ENCODE data around the gene MCOLN1.
"Not testable (repeated sequence)": the region's sequence is repeated elsewhere in the genome, so short reads cannot be mapped to it uniquely, and the experiment has no call there.

The MCOLN1 gene

GRCh38 chr19:7527516-7528191 is 5.2 kb downstream of the MCOLN1 start:
- no peaks in the 10 kb centered on the region for H3K9me3 Mint-ChIP-seq
- ATAC-seq (no peak), DNase-seq (no peak)
- H3K27ac Mint-ChIP-seq = no peak overlapping the region
- H3K36me3 Mint-ChIP-seq (ENCODE audit: low read depth) = peaks cover 4% of the 10 kb centered on the region
- H3K27me3 Mint-ChIP-seq = no peaks in the 10 kb centered on the region
- H3K4me3 Mint-ChIP-seq = no peak overlapping the region
- H3K4me1 Mint-ChIP-seq = peaks cover 4% of the 10 kb centered on the region

GRCh38 chr19:7528192-7528519 is 5.7 kb downstream of the MCOLN1 start:
- DNase-seq = no peak
- no peak for ATAC-seq
- Mint-ChIP-seq H3K9me3 (no peaks in the 10 kb centered on the region), H3K4me3 (no peak overlapping the region), H3K27ac (no peak overlapping the region), H3K27me3 (no peaks in the 10 kb centered on the region), H3K4me1 (peaks cover 6% of the 10 kb centered on the region), H3K36me3 (ENCODE audit: low read depth) (peaks cover 4% of the 10 kb centered on the region)

- Mint-ChIP-seq H3K4me3 (no peak overlapping the region), H3K9me3 (no peaks in the 10 kb centered on the region), H3K4me1 (peaks cover 4% of the 10 kb centered on the region), H3K36me3 (ENCODE audit: low read depth) (peaks cover 4% of the 10 kb centered on the region), H3K27me3 (no peaks in the 10 kb centered on the region), H3K27ac (no peak overlapping the region)
- DNase-seq (no peak), ATAC-seq (no peak)
These were observed 6.3 kb downstream of the MCOLN1 start for GRCh38 chr19:7528522-7529245.

GRCh38 chr19:7529246-7529600 is 6.8 kb downstream of the MCOLN1 start:
- Mint-ChIP-seq H3K4me3 (no peak overlapping the region), H3K4me1 (peaks cover 4% of the 10 kb centered on the region), H3K27ac (no peak overlapping the region), H3K27me3 (no peaks in the 10 kb centered on the region), H3K36me3 (ENCODE audit: low read depth) (peaks cover 4% of the 10 kb centered on the region), H3K9me3 (no peaks in the 10 kb centered on the region)
- ATAC-seq = no peak
- no peak for DNase-seq

GRCh38 chr19:7529610-7530490 is 7.4 kb downstream of the MCOLN1 start:
- no peak overlapping the region for H3K27ac Mint-ChIP-seq
- peaks cover 4% of the 10 kb centered on the region for H3K4me1 Mint-ChIP-seq
- peaks cover 4% of the 10 kb centered on the region for H3K36me3 Mint-ChIP-seq (ENCODE audit: low read depth)
- H3K27me3 Mint-ChIP-seq = no peaks in the 10 kb centered on the region
- no peaks in the 10 kb centered on the region for H3K9me3 Mint-ChIP-seq
- DNase-seq = no peak
- no peak for ATAC-seq
- H3K4me3 Mint-ChIP-seq = no peak overlapping the region

GRCh38 chr19:7533281-7533885 is 11.0 kb downstream of the MCOLN1 start:
- peaks cover 8% of the 10 kb centered on the region for H3K36me3 Mint-ChIP-seq (ENCODE audit: low read depth)
- H3K27ac Mint-ChIP-seq = peak overlapping the region; percentile 54
- H3K4me3 Mint-ChIP-seq = peak overlapping the region; percentile 93
- ATAC-seq (no peak), DNase-seq (no peak)
- H3K4me1 Mint-ChIP-seq = peaks cover 16% of the 10 kb centered on the region
- no peaks in the 10 kb centered on the region for H3K9me3 Mint-ChIP-seq
- no peaks in the 10 kb centered on the region for H3K27me3 Mint-ChIP-seq

GRCh38 chr19:7533925-7534480 is 11.6 kb downstream of the MCOLN1 start:
- Mint-ChIP-seq H3K27ac (peak overlapping the region; percentile 90), H3K4me3 (peak overlapping the region; percentile 93), H3K9me3 (no peaks in the 10 kb centered on the region), H3K36me3 (ENCODE audit: low read depth) (peaks cover 11% of the 10 kb centered on the region), H3K27me3 (no peaks in the 10 kb centered on the region), H3K4me1 (peaks cover 16% of the 10 kb centered on the region)
- DNase-seq (peak; percentile 83), ATAC-seq (peak; percentile 35)

GRCh38 chr19:7534531-7535046 is 12.2 kb downstream of the MCOLN1 start:
- Mint-ChIP-seq H3K36me3 (ENCODE audit: low read depth) (peaks cover 9% of the 10 kb centered on the region), H3K4me1 (peaks cover 16% of the 10 kb centered on the region), H3K27me3 (no peaks in the 10 kb centered on the region), H3K27ac (peak overlapping the region; percentile 90), H3K4me3 (peak overlapping the region; percentile 93), H3K9me3 (no peaks in the 10 kb centered on the region)
- DNase-seq = peak; percentile 59
- ATAC-seq = peak; percentile 20

- peaks cover 13% of the 10 kb centered on the region for H3K36me3 Mint-ChIP-seq (ENCODE audit: low read depth)
- H3K27ac Mint-ChIP-seq = peak within 1 kb of the TSS; percentile 90
- no peaks in the 10 kb centered on the region for H3K27me3 Mint-ChIP-seq
- peak; percentile 83 for ATAC-seq
- H3K9me3 Mint-ChIP-seq = no peaks in the 10 kb centered on the region
- peak; percentile 96 for DNase-seq
- peaks cover 16% of the 10 kb centered on the region for H3K4me1 Mint-ChIP-seq
- peak within 1 kb of the TSS; percentile 93 for H3K4me3 Mint-ChIP-seq
These were observed 12.9 kb downstream of the MCOLN1 start, which contains the start of gene PNPLA6 for GRCh38 chr19:7535047-7535997. Gene PNPLA6, plus strand, starts transcription at chr19:7535717. Its CDS starts 72 bp downstream, at chr19:7535789.

GRCh38 chr19:7535998-7536695 is 13.7 kb downstream of the MCOLN1 start:
- no peaks in the 10 kb centered on the region for H3K9me3 Mint-ChIP-seq
- peaks cover 16% of the 10 kb centered on the region for H3K4me1 Mint-ChIP-seq
- DNase-seq = no peak
- peak; percentile 0 for ATAC-seq
- peaks cover 14% of the 10 kb centered on the region for H3K36me3 Mint-ChIP-seq (ENCODE audit: low read depth)
- peak overlapping the region; percentile 93 for H3K4me3 Mint-ChIP-seq
- peak overlapping the region; percentile 88 for H3K27ac Mint-ChIP-seq
- H3K27me3 Mint-ChIP-seq = no peaks in the 10 kb centered on the region

GRCh38 chr19:7538990-7539389 is 16.6 kb downstream of the MCOLN1 start:
- not testable (repeated sequence) for DNase-seq, H3K27me3 Mint-ChIP-seq, ATAC-seq, H3K4me3 Mint-ChIP-seq, H3K9me3 Mint-ChIP-seq, H3K27ac Mint-ChIP-seq
- Mint-ChIP-seq H3K36me3 (ENCODE audit: low read depth) (peaks cover 25% of the 10 kb centered on the region), H3K4me1 (peaks cover 14% of the 10 kb centered on the region)

GRCh38 chr19:7539827-7540425 is 17.5 kb downstream of the MCOLN1 start:
- Mint-ChIP-seq H3K27me3 (no peaks in the 10 kb centered on the region), H3K27ac (no peak overlapping the region), H3K4me3 (no peak overlapping the region), H3K36me3 (ENCODE audit: low read depth) (peaks cover 25% of the 10 kb centered on the region), H3K9me3 (no peaks in the 10 kb centered on the region), H3K4me1 (peaks cover 18% of the 10 kb centered on the region)
- ATAC-seq = no peak
- no peak for DNase-seq
